ENCODE data around the gene CTAGE8.
"Not testable (repeated sequence)": the region's sequence is repeated elsewhere in the genome, so short reads cannot be mapped to it uniquely, and the experiment has no call there.

The CTAGE8 gene

GRCh38 chr7:144269188-144269587 is at the start of gene CTAGE8:
TSS of gene CTAGE8 (minus strand) at chr7:144269288. CDS start at chr7:144269250, 38 bp downstream.
- DNase-seq, result not testable (repeated sequence)

GRCh38 chr7:144317537-144317936 is 48.4 kb upstream of the CTAGE8 start:
- DNase-seq, result not testable (repeated sequence)

GRCh38 chr7:144311872-144312469 is 42.9 kb upstream of the CTAGE8 start, which contains the start of gene OR2A1:
TSS of gene OR2A1 (plus strand) at chr7:144312419. CDS start at chr7:144318125, 5,706 bp downstream.
- not testable (repeated sequence) for DNase-seq

GRCh38 chr7:144311218-144311617 is 42.1 kb upstream of the CTAGE8 start:
- not testable (repeated sequence) for DNase-seq

GRCh38 chr7:144309702-144310101 is 40.6 kb upstream of the CTAGE8 start:
- not testable (repeated sequence) for DNase-seq

GRCh38 chr7:144305156-144305555 is 36.1 kb upstream of the CTAGE8 start:
- DNase-seq, result not testable (repeated sequence)

DNA sequence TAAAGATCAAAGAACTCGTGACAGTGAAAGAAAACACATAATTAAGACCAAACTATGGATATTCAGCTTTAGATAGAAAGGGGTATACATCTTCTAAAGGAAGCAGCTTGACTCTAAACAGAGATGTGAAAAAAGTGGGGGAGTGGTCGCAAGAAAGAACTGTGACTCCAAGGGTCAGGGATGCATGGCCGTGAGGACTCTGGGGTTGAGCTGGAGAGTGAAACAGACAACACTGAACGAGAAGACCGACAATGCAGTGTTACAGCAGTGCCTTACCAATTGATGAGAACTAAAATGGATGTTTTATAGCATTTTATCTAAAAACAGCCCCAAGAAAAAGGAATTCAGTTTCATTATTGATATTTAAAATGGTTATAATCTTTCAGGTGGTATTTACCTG is 34.5 kb upstream of the CTAGE8 start:
- DNase-seq, result not testable (repeated sequence)

DNA sequence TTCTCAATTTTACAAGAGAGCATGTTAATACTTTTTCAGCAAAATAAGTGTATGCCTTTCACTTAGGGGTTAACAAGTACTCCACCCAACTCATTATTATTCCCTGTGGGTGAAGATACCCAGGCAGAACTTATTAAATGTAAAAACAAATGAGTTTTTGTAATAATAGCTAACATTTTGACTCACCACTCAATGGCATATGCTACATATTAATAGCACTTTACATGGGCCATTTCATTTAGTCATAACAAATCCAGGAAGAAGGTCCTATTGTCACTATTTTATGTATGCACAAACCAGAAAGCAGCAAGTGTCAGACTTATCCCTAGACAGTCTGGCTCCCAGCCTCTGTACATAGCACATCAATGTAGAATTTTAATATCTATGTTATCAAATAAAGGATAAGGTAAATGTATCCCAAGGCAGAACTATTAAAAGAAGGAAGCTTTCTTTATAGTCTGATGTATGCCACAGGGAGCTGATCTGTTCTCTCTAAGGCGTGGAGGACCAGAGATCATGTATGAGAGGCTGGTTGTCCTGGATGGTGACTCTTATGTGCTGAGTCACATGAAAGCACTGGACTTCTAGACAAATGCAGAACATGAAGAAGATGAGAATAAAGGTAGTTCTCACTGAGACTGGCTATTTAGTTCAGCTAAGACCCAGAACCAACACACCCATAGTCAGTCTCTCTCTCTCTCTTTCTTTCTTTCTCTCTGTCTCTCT is 33.7 kb upstream of the CTAGE8 start:
- not testable (repeated sequence) for DNase-seq

GRCh38 chr7:144293794-144294499 is 24.9 kb upstream of the CTAGE8 start:
- DNase-seq, result not testable (repeated sequence)

DNA sequence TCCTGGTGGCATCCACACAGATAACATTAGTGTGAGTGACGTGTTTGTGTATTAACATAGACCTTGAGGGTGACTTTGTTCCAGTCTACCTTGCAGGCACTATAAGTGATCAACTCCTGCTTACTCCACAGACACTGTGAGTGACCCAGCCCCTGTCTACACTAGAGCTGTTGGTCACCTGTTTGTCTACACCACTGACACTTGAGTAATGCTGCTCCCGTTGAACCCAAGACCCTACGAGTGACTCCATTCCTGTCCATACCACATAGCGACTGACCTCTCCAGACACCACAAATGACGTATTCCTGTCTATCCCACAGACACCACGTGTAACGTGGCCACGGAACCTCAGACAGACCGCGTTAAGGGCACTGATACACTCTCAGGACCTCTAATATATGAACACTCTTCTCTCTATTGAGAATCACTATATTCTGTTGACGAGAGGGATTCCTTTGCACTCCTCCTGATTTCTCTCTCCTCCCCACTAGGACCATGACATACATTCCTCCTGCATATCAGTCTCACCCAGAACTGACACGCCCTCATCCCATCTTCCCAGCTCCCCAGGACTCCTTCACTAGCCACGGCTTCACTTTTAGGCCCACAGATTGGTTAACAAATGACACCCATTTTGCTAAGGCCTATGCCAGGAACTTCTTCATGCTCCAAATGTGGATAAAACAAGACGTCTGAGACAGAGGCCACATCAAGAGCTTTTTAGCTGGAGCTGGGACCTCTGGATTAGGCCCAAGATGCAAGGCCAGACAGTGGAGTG is 23.5 kb upstream of the CTAGE8 start:
- not testable (repeated sequence) for DNase-seq

DNA sequence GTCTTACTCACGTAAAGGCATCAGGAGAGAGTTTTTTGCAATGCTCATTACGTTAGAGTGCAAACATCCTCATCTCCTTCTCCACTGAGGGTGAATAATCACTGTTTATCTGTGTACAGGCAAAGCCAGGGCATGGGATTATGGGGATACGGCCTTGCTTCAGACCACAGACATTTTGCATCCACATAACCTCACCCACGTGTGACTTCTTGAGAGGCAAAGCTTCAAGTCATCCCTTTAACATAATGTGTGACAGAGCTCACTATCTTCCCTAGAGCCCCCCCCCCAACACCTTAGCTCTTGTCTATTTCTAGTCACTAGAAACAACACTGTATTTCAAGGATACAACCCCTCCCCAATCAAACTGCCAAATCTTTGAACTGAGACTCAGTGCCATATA is 22.5 kb upstream of the CTAGE8 start:
- DNase-seq, result not testable (repeated sequence)

- not testable (repeated sequence) for DNase-seq
Measured at GRCh38 chr7:144287171-144287784, 18.2 kb upstream of the CTAGE8 start.

- not testable (repeated sequence) for DNase-seq
Measured at GRCh38 chr7:144283716-144284115, 14.6 kb upstream of the CTAGE8 start.

DNA sequence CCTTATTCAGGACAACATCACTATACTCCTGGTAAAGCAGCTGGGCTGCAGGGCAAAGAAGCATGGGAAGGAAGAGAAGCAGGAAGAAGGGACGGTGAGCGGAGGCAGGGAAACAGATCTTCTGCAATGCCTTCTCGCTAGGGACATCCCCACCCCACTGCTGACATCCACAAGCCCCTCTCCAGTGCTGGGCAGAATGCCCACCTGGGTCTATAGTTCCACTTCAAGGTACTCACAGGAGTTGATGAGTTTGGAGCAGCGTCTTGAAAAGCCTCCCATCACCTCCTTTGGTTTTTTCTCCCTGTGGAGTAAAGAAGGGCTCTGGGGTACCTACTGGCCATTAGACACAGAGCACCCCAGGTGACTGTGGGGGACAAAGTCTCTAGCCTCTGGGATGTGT is 13.4 kb upstream of the CTAGE8 start:
- not testable (repeated sequence) for DNase-seq

- DNase-seq, result not testable (repeated sequence)
Measured at GRCh38 chr7:144281981-144282380, 12.9 kb upstream of the CTAGE8 start.

GRCh38 chr7:144280010-144280409 is 10.9 kb upstream of the CTAGE8 start:
- DNase-seq, result not testable (repeated sequence)

DNA sequence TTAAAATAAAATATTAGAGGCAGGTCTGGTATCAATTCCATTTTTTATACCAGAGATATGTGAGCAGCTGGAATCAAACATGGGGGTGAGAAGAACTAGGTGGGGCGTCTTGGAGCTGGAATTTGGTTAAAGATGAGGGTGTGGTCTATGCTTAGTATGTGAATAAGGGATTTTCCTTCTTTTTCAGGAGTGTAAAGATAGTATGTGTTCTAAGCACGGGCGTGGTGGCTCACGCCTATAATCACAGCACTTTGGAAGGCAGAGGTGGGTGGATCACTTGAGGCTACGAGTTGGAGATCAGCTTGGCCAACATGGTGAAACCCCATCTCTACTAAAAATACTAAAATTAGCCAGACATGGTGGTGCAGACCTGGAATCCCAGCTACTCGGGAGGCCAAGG is 6.2 kb upstream of the CTAGE8 start:
- not testable (repeated sequence) for DNase-seq

- not testable (repeated sequence) for DNase-seq
Measured at GRCh38 chr7:144264692-144265091, 4.4 kb downstream of the CTAGE8 start, which contains the start of gene OR2A7. TSS of gene OR2A7 (minus strand) at chr7:144264792. CDS start at chr7:144259628, 5,164 bp downstream.

DNA sequence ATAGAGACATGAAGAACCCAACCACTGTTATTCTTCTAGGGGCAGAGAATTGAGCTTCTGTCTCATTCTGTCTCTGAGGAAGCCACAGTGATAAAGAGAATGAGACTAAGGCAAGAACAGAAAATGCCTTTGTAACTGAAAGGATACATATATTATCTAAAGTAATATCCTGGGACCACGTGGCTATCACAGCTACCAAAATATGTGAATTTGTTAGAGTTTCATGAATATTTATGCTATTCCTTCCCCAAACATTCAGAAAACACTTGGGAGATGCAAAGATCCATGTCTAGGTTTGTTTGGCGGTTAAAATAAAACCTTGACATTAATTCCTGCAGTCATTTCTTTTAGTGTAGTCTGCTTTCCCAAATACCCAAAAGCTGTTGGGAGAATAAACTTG is 7.0 kb downstream of the CTAGE8 start:
- not testable (repeated sequence) for DNase-seq

DNA sequence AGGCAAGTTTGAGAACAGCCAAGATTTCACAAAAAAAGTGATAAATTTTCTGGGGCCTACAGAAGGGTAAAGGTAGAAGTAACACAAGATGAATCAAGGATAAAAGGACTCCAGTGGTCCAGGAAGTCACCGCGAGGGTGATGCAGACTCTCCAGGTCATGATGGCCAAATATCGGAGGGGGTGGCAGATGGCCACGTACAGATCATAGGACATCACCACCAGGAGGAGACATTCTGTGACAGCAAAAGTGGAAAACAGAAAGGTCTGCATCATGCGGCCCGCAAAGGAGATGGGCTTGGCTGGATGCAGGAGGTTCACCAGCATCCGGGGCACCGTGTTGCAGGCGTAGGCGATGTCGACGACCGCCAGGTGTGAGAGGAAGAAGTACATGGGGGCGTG is 10.0 kb downstream of the CTAGE8 start:
- DNase-seq, result not testable (repeated sequence)

DNA sequence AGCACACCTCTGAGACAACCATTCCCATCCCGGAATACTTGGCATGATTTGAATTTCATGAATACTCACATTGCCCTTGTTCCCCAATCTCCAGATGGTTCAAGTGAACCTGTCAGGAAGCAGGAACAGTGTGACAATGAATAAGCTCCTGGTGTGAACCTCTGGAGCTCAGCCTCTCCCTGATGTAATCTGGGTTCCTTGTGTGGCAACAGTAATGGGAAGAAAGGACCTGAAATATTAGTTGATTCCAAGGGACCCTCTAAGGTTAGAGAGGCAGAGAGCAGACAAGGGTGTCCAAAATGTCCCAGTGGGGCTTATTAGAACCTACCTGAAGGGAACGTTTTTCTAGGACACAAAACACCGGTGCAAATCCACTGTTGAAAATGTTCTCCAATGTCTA is 13.0 kb downstream of the CTAGE8 start:
- no peak for DNase-seq

DNA sequence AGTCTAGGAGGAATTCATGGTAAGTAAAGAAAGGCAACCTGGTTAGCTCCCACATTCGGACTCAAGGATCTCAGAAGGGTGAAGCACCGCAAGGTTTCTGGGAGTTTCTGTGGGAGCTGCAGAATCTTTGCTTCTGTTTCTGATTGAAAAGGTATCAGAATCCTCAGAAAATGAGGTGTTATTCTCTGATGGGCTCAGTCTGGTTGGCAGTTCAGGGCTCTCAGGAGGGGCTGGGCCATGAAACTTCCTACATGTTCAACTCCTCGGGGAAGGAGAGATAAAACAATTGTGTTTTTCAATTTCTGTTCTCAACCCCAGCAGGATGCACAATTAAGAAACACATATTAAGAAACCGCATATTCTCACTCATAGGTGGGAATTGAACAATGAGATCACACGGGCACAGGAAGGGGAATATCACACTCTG is 13.6 kb downstream of the CTAGE8 start:
- no peak for DNase-seq

All from femur (tissue), 1 donor.